Ovary (tissue), 9 donors: ENCODE measurements around the gene ERICH4. TPM values are rescaled to one million over a fixed set of nuclear protein-coding genes. Genes with fewer than 3 reads are reported as not detected.

Experiments
- DNase-seq, 5 donors: peaks; one replicate each; pipeline ENCODE4 v3.0.0-alpha.2; 2019 to 2020
- H3K27ac ChIP-seq, 2 donors: fragments of 200-600 bp; one replicate each; pipeline versions ENCODE4 v1.5.1 to v1.8.0; 2019 to 2022
- H3K27me3 ChIP-seq: fragments of 200-600 bp; one replicate; pipeline ENCODE4 v1.8.0; 2022
- H3K36me3 ChIP-seq: fragments of 200-600 bp; sonication (generic); one replicate; pipeline ENCODE4 v1.5.1; 2019
- H3K4me1 ChIP-seq: one replicate; pipeline ENCODE4 v1.8.1; 2013; ENCODE audit warnings: mild to moderate bottlenecking, moderate library complexity; ENCODE audit not compliant: insufficient read depth
- H3K4me3 ChIP-seq: fragments of 200-600 bp; sonication (generic); one replicate; pipeline ENCODE4 v1.5.1; 2017
- H3K9me3 ChIP-seq, 2 donors: fragments of 200-600 bp in 1 of 2; sonication (generic) in 1 of 2; one replicate each; pipeline versions ENCODE4 v1.5.1 to v1.8.1; 2013 to 2019; ENCODE audit warnings: mild to moderate bottlenecking in 1 of 2, moderate library complexity in 1 of 2
- EP300 ChIP-seq: sonication (generic); formaldehyde crosslinking; IDR thresholded peaks from one replicate; pipeline ENCODE4 v1.6.1; 2017; ENCODE audit warnings: antibody characterized with exemption
- POLR2A ChIP-seq: fragments of 450-650 bp; IDR thresholded peaks from one replicate; pipeline ENCODE4 v1.6.1; 2017; ENCODE audit warnings: antibody characterized with exemption, mild to moderate bottlenecking, moderate library complexity
- WGBS, 3 donors: extraction: QIAGEN DNeasy Blood & Tissue Kit in 1 of 3; methylation state at CpG; one replicate each; pipeline versions ENCODE4 v1.1.5 to v1.1.7; 2013 to 2017; 5-methylcytosine and 5-hydroxymethylcytosine counted together
- intact Hi-C, 4 donors: fragments of 100-400 bp; cut with DNase I; formaldehyde crosslinking; loops; one replicate each; pipeline versions ENCODE4 v1.11.0 to v1.15.1; 2022 to 2023
- polyA plus RNA-seq, 2 donors: library from polyadenylated mRNA; stranded (reverse); fragments of 200-250 nt in 1 of 2; fragments of 350-450 nt in 1 of 2; fragmentation: Illumina TruSeq in 1 of 2; extraction: RNeasy Lipid Tissue Mini Kit (QIAGEN cat#74804) in 1 of 2; gene quantifications; one replicate each; pipeline ENCODE4 v1.2.3, GENCODE V29; 2013 to 2014
- total RNA-seq, 7 donors: library from RNA; depleted of rRNA in 2 of 7; stranded (reverse); fragments of >200 nt in 2 of 7; fragmentation: NEBNext Ultra II Directional in 3 of 7; extraction: Animal tissue kit (Norgen Biotek cat#: 25700) in 3 of 7; gene quantifications; one replicate each; pipeline versions ENCODE4 v1.1.0 to v1.2.4, GENCODE V29; 2016 to 2023
- TF ChIP-seq, protein P1 (sequence below), 3 donors: fragments of 450-650 bp in 2 of 3; fragments of 200-600 bp in 1 of 3; IDR thresholded peaks; one replicate each; pipeline versions ENCODE4 v1.5.1 to v1.8.0; 2016 to 2022; ENCODE audit warnings: antibody characterized with exemption in 3 of 3, mild to moderate bottlenecking in 1 of 3
- donor health status: DM: no; HTN: no; CAD: no; lungs with moderate emphysema.
- donor health status: DM: no; HTN: no; CAD: no.
- donor health status: Bipolar disorder and iron deficiency.
- donor health status: DM: yes; HTN: yes; CAD: no.
- donor health status: DM: no; HTN: no; CAD: no.
- donor health status: DM: yes; HTN: yes; CAD: no.

Gene ERICH4
- total and polyA plus RNA-seq, 9 donors, result not detected

DNA sequence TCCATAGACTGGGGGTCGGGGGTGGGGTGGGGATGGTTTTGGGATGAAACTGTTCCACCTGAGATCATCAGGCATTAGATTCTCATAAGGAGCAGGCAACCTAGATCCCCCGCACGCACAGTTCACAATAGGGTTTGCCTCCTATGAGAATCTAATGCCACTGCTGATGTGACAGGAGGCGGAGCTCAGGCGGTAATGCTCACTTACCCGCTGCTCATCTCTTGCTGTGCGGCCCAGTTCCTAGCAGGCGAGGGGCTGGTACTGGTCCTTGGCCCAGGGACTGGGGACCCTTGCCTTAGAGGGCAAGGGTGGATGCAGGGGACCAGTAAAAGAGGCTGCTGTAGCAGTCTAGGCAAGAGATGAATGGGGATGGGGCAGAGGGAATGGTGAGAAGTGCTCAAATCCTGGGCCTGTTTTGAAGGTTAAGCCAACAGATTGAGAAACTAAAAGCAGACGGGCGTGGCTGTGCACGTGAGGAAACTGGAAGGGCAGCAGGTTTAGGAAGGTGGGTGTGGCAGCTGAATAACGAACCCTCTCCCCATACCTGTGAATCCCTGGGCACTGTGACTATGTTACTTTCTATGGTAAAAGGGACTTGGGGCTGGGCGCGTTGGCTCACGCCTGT lies 1.5 kb upstream of the ERICH4 start:
- 72 to 82% (median 80%) methylated on average over 15 of the region's 15 CpGs for WGBS, 3 donors
- H3K4me1 ChIP-seq, result no peaks in the 10 kb centered on the region
- H3K36me3 ChIP-seq, result no peaks in the 10 kb centered on the region
- no peak overlapping the region for H3K27ac ChIP-seq
- DNase-seq, result peak in 1 of 5 donors; percentile 34
- TF ChIP-seq, protein P1, sequence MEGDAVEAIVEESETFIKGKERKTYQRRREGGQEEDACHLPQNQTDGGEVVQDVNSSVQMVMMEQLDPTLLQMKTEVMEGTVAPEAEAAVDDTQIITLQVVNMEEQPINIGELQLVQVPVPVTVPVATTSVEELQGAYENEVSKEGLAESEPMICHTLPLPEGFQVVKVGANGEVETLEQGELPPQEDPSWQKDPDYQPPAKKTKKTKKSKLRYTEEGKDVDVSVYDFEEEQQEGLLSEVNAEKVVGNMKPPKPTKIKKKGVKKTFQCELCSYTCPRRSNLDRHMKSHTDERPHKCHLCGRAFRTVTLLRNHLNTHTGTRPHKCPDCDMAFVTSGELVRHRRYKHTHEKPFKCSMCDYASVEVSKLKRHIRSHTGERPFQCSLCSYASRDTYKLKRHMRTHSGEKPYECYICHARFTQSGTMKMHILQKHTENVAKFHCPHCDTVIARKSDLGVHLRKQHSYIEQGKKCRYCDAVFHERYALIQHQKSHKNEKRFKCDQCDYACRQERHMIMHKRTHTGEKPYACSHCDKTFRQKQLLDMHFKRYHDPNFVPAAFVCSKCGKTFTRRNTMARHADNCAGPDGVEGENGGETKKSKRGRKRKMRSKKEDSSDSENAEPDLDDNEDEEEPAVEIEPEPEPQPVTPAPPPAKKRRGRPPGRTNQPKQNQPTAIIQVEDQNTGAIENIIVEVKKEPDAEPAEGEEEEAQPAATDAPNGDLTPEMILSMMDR (IDR thresholded peaks at IDR 0.05), result no peak
- TF ChIP-seq POLR2A, result no peak
- no peak for TF ChIP-seq EP300
- H3K27me3 ChIP-seq, result no peaks in the 10 kb centered on the region
- intact Hi-C loops, result no loop called here
- H3K9me3 ChIP-seq, result no peaks in the 10 kb centered on the region
- H3K4me3 ChIP-seq, result no peak overlapping the region

DNA sequence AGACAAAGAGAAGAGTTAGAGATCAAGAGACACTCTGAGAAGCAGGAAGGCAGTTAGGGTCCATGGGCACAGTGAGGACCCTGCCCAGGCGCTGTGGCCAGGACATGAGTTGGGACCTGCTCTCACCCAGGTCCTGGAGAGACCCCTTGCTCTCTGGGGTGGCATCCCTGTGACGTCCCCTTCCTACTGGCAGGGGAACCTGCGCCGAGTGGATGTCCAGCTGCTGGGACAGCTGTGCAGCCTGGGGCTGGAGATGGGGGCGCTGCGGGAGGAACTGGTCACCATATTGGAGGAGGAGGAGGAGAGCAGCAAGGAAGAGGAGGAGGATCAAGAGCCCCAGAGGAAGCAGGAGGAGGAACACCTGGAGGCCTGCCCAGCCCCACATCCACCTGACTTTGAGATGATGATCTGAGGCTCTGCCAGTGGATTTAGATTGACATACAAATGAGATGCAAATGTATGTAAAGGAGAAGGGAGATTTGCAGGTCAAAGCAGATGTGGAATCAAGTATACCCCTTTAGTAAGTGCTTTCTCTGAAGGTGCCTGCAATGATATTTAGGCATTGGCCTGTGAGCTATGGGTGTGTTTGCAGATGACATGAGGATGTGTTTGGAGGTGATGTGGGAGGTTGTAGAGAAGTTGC lies 978 bp downstream of the ERICH4 start:
- intact Hi-C loops, result no loop called here

DNA sequence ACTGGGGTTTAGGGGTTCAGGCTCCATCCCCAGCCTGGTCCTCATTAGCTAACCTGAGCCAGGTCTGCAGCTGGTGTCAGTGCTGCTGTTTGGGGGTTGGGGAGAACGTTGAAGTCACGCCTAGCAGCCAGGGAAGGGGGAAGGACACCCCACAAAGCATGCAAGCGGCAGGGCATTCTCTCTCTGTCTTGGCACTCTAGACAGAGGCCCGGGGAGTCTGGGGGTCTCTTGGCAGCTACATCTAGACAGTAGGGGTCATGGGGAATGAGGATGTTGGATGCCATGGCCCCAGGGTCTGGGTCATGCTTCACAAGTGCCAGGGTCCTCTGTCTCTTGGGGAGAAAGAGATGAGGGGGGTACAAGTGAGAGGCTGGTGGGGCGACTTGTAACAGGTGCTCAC lies 2.6 kb downstream of the ERICH4 start:
- Histone ChIP-seq H3K4me3 (no peak overlapping the region), H3K27ac (no peak overlapping the region), H3K36me3 (no peaks in the 10 kb centered on the region), H3K9me3 (no peaks in the 10 kb centered on the region), H3K27me3 (no peaks in the 10 kb centered on the region), H3K4me1 (no peaks in the 10 kb centered on the region)
- DNase-seq, result no peak
- 53 to 78% (median 59%) methylated on average over 5 of the region's 5 CpGs for WGBS, 3 donors
- TF ChIP-seq EP300 (no peak), POLR2A (no peak)
- TF ChIP-seq, protein P1 (IDR thresholded peaks at IDR 0.05), result no peak
- intact Hi-C loops, result no loop called here

More for the DNA sequence above, 978 bp downstream of the ERICH4 start:
- Histone ChIP-seq H3K4me3 (no peak overlapping the region), H3K9me3 (no peaks in the 10 kb centered on the region), H3K36me3 (no peaks in the 10 kb centered on the region), H3K27ac (no peak overlapping the region), H3K27me3 (no peaks in the 10 kb centered on the region), H3K4me1 (no peaks in the 10 kb centered on the region)
- peak in 1 of 5 donors; percentile 9 for DNase-seq
- TF ChIP-seq EP300, result no peak
- TF ChIP-seq, protein P1 (IDR thresholded peaks at IDR 0.05), result no peak
- TF ChIP-seq POLR2A, result no peak
- 47 to 71% (median 59%) methylated on average over 6 of the region's 6 CpGs for WGBS, 3 donors

DNA sequence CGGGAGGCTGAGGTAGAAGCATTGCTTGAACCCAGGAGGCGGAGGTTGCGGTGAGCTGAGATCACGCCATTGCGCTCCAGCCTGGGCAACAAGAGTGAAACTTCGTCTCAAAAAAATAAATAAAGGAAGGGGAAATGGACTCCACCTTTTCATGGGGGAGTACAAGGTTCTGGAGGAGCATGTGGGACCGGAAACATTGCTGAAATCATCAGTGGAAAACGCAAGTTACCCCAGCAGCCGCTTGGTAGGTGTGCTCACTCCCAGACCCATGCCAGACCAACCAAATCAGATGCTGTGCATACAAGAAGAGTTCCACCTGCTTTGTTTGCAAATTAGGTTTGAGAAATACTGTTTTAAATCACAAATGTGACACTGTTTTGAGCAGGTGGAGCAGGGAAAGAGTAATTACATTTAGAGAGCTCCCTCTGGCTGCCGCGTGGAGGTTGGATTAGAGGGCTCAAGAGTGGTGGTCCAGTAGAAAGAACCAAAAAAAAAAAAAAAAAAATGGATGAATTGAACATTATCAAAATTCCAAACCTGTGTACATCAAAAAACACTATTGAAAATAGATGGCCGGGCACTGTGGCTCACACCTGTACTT lies 4.9 kb downstream of the ERICH4 start:
- WGBS, 3 donors, result 53 to 62% (median 54%) methylated on average over 12 of the region's 12 CpGs
- Histone ChIP-seq H3K9me3 (no peaks in the 10 kb centered on the region), H3K36me3 (no peaks in the 10 kb centered on the region), H3K4me1 (no peaks in the 10 kb centered on the region), H3K27ac (no peak overlapping the region), H3K4me3 (no peak overlapping the region), H3K27me3 (no peaks in the 10 kb centered on the region)
- intact Hi-C loops, result no loop called here
- no peak for TF ChIP-seq EP300
- TF ChIP-seq, protein P1 (IDR thresholded peaks at IDR 0.05), result no peak
- TF ChIP-seq POLR2A, result no peak
- DNase-seq, result no peak
